ENCODE data around the gene TTC5.
A peak's percentile ranks its signal among the peaks of the same experiment; 100 is the strongest.
"Not testable (repeated sequence)": the region's sequence is repeated elsewhere in the genome, so short reads cannot be mapped to it uniquely, and the experiment has no call there.

TTC5 gene

GRCh38 chr14:20277409-20277808 lies 28.3 kb downstream of the TTC5 start:
- H3K27ac Mint-ChIP-seq, result no peak overlapping the region
- peaks cover 15% of the 10 kb centered on the region for H3K4me1 Mint-ChIP-seq
- H3K27me3 Mint-ChIP-seq, result no peaks in the 10 kb centered on the region
- no peak for ATAC-seq (ENCODE audit: low read depth)
- H3K36me3 Mint-ChIP-seq, result peaks cover 58% of the 10 kb centered on the region
- peaks cover 19% of the 10 kb centered on the region for H3K9me3 Mint-ChIP-seq
- DNase-seq (ENCODE audit: low spot score in 2 of 2), result no peak
- H3K4me3 Mint-ChIP-seq, result no peak overlapping the region

DNA sequence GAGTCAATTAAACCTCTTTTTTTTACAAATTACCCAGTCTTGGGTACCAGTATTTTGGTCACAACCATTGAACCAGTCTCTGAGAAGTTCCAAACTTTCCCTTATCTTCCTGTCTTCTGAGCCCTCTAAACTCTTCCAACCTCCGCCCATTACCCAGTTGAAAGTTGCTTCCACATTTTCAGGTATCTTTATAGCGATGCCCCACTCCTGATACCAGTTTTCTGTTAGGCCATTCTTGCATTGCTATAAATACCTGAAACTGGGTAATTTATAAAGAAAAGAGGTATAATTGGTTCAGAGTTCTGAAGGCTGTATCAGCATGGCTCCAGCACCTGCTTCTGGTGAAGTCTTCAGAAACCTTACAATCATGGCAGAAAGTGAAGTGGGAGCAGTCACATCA lies 31.7 kb downstream of the TTC5 start:
- no peak for DNase-seq (ENCODE audit: low spot score in 2 of 2)
- Mint-ChIP-seq H3K4me3 (no peak overlapping the region), H3K27me3 (no peaks in the 10 kb centered on the region), H3K9me3 (peaks cover 25% of the 10 kb centered on the region), H3K27ac (no peak overlapping the region), H3K36me3 (peaks cover 50% of the 10 kb centered on the region), H3K4me1 (peaks cover 3% of the 10 kb centered on the region)
- ATAC-seq (ENCODE audit: low read depth), result no peak

DNA sequence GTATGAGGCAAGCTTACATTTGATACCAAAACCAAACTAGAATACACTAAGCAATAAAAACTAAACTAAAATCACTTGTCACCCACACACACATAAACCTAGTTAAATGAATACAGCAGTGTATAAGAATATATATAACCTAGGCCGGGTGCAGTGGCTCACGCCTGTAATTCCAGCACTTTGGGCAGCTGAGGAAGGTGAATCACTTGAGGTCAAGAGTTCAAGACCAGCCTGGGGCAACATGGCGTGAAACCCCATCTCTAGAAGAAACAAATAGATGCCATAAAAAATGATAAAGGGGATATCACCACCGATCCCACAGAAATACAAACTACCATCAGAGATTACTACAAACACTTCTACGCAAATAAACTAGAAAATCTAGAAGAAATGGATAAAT lies 41.4 kb downstream of the TTC5 start:
- ATAC-seq (ENCODE audit: low read depth); H3K4me1 Mint-ChIP-seq; H3K4me3 Mint-ChIP-seq; DNase-seq (ENCODE audit: low spot score in 2 of 2); H3K27ac Mint-ChIP-seq; H3K27me3 Mint-ChIP-seq; H3K36me3 Mint-ChIP-seq; H3K9me3 Mint-ChIP-seq: not testable (repeated sequence)

- ATAC-seq (ENCODE audit: low read depth), result no peak
- Mint-ChIP-seq H3K4me3 (no peak overlapping the region), H3K4me1 (peaks cover 8% of the 10 kb centered on the region), H3K36me3 (peaks cover 4% of the 10 kb centered on the region), H3K27ac (peak overlapping the region; percentile 22), H3K9me3 (no peaks in the 10 kb centered on the region), H3K27me3 (no peaks in the 10 kb centered on the region)
- DNase-seq (ENCODE audit: low spot score in 2 of 2), result no peak
These were observed 43.1 kb downstream of the TTC5 start for GRCh38 chr14:20262642-20263128.

DNA sequence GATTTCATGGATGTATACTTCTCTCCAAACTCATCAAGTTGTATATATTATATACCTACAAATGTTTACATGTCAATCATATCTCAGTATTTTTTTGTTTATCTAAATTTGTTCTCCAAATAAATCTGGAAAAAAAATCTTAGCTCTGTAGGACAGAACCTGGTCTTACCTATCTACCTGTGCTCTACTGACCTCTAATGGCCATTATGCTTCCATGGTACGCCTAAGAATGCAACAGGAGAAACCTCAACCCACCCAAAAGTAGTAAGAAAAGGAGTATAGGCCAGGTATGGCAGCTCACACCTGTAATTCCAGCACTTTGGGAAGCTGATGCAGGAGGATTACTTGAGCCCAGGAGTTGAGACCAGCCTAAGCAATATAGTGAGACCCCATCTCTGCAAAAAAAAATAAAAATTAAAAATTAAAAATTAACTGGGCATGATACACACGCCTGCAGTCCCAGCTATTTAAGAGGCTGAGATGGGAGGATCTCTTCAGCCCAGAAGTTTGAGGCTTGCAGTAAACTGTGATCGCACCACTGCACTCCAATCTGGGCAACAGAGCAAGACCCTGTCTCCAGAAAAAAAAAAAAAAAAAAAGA lies 58.0 kb downstream of the TTC5 start:
- Mint-ChIP-seq H3K27ac (no peak overlapping the region), H3K4me1 (no peaks in the 10 kb centered on the region), H3K36me3 (peaks cover 4% of the 10 kb centered on the region), H3K27me3 (peaks cover 4% of the 10 kb centered on the region), H3K9me3 (peaks cover 7% of the 10 kb centered on the region), H3K4me3 (no peak overlapping the region)
- DNase-seq (ENCODE audit: low spot score in 2 of 2) (no peak), ATAC-seq (ENCODE audit: low read depth) (no peak)
